HG02759 (cell line): ENCODE results near the gene ASB15.
"Not testable (repeated sequence)": the region's sequence is repeated elsewhere in the genome, so short reads cannot be mapped to it uniquely, and the experiment has no call there.

Experiments
- ATAC-seq: cut with Tn5 transposase; IDR thresholded peaks from one replicate; pipeline ENCODE4 v1.9.1; 2021; ENCODE audit warnings: mild to moderate bottlenecking, moderate library complexity; ENCODE audit not compliant: unreplicated experiment

Gene ASB15

DNA sequence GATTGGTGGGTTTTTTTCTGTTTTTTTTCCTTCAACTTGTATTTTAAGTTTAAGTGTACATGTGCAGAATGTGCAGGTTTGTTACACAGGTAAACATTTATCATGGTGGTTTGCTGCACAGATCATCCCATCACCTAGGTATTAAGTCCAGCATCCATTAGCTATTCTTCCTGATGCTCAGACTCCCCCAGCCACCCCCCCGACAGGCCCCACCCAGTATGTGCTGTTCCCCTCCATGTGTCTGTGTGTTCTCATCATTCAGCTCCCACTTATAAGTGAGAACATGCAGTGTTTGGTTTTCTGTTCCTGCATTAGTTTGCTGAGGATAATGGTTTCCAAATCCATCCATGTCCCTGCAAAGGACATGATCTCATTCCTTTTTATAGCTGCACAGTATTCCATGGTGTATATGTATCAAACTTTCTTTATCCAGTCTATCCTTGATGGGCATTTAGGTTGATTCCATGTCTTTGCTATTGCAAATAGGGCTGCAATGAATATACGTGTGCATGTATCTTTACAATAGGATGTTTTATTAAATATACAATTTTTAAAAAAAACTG lies 32.5 kb downstream of the ASB15 start:
- not testable (repeated sequence) for ATAC-seq

GRCh38 chr7:123635551-123636359 lies 34.1 kb downstream of the ASB15 start:
- no peak for ATAC-seq

DNA sequence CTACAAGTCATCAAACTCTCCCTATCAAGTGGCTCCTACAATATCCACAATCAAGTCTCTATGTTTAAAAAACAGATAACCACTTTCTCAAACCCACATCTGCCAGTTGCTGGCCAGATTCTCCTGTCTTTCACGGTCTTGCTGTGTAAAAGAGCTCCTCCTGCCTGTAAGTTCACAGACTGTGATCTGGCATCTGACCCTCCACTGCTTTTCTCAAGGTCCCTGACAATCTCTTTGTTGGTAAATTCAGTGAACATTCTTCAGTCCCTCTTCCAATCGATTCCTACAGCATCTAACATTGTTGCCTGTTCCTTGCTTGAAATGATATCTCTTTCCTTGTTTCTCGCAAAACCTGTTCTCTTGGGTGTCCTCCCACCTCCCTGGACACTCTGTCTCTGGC lies 35.6 kb downstream of the ASB15 start:
- no peak for ATAC-seq

DNA sequence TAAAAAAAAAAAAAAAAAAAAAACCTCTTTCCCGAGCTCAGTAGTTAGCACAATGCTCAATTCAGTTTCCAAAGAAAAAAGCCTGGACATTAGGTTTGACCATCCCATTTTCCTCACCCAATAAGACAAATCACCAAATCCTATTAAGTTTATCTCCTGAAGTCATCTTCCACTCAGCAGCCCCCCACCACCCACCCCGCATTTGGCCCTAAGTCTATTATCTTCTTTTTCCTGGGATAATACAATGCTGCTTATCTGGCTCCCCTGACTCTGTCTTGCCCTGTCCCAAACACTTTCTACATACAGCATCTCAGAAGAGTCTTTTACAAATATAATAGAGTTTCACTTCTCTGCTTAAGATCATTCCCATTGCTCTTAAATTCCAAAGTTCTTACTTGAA lies 36.3 kb downstream of the ASB15 start:
- ATAC-seq: no peak

- ATAC-seq: no peak
These were observed 38.0 kb downstream of the ASB15 start for GRCh38 chr7:123639631-123640030.

GRCh38 chr7:123640583-123640982 lies 39.0 kb downstream of the ASB15 start:
- ATAC-seq: no peak

DNA sequence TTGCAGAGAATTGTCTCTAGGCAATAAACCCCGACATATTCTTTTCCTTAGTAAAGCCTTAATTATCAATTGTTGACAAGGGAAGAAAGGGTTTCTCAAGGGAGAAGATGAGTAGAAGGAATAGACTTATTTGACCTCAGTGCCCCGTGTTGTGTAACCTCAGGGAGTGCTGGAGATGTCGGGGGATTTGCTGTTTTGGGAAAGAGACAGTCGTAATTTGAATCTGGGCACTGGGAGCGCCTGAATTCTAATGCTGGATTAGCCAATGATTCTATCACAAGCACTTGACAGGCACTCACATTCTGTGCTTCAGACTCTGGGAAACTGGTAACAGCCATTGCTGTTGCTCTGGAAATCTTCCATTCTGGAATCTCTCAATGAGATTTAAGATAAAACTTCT lies 40.3 kb downstream of the ASB15 start:
- ATAC-seq: no peak

- ATAC-seq: no peak
These were observed 42.1 kb downstream of the ASB15 start for GRCh38 chr7:123643495-123644441.

DNA sequence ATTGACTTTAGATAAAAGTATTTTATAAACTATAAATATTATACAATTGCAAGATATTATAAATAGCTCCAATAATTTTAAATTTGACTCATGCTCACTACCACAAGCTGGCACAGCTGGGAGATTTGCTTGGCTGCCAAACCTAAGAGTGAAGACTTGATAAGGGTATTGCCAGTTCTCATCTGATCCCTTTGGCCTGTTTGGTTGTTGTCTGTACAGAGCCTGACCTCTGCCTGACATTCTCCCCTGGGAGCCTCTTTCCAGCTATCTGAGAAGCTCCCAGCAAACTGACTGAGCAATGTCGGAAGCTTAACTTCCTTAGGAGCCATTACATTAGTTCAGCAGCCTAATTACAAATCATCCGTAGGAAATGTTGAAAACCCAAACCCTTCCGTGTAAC lies 43.9 kb downstream of the ASB15 start:
- ATAC-seq: no peak

DNA sequence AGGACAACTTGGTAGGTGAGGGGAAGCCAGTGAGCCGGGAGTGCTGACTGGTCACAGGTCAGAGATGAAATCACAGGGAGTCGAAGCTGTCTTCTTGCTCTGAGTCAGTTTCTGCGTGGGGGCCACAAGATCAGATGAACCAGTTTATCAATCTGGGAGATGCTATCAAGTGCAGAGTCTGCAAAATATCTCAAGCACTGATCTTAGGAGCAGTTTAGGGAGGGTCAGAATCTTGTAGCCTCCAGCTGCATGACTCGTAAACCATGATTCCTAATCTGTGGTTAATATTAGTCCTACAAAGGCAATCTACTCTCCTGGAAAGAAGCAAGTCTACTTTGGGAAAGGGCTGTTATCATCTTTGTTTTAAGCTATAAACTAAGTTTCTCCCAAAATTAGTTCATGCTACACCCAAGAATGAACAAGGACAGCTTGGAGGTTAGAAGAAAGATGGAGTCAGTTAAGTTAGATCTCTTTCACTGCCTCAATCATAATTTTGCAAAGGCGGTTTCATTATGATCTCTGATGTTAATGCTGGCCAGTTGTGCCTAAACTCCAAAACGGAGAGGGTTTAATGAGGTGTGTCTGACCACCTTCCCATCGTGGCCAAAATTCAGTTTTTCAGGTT lies 45.6 kb downstream of the ASB15 start:
- ATAC-seq: no peak

GRCh38 chr7:123649964-123650363 lies 48.3 kb downstream of the ASB15 start:
- ATAC-seq: no peak

DNA sequence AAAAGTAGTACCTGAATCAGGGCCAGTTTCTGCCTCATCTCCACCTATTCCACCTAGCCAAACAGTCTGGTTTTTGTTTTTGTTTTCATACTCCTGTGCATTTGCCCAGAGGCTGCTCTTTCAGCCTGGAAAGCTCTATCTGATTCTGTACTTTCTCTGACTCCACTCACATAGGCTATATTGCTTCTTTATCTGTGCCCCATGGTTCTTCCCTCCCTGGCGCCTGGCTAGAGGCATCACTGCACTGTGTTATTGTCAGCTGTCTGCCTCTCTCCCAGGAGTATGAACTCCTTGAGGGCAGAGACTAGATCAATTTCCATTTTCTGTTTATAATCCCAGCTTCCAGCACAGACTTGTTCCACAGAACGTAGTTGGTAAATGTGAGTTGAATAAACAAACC lies 49.0 kb downstream of the ASB15 start:
- ATAC-seq: no peak

DNA sequence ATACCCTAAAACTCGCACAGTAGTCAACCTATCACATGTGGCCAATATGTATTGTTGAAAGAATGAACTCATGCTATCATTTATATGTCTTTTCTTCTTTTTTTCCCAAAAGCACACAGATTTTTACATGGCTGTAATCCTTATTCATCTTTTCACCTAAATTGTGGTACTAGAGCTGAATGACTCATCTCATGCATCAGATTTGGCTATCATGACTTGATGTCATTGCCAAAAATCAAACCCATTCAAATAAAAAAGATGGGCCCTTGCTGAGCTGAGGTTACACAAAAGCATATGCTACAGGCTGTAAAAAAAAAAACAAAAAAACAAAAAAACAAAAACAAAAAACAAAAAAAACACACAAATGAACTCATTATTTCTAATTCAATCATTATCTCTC lies 50.8 kb downstream of the ASB15 start:
- ATAC-seq: no peak

DNA sequence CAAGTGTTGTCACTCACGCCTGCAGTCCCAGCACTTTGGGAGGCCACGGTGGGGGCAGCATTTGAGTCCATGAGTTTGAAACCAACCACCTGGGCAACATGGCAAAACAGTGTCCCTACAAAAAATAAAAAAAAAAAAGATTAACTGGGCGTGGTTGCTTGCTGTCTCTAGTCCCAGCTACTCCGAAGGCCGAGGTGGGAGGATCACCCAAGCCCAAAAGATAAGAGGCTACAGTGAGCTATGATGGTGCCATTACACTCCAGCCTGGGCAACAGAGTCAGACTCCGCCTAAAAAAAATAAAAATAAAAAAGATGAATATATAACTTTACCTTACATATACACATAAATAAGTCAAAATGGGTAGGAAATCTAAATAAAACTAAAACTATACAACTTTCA lies 51.5 kb downstream of the ASB15 start:
- no peak for ATAC-seq

DNA sequence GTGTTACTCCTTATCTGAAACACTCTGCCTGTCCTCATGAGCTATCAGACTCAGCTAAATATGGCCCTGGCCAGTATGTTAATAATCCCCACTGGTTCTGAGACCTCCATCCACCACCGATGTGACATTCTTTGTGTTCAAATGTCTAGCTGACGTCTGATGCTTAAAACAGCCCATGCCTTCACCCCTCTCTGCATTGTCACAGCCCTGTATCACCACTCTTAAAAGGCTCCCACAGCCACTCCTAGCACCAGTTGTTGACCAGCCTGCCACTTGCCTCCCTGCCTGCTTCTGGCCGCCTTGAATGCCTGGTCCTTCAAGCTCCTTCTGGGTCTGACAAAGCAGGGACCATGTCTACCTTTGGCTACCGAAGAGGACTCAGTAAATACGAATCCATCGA lies 54.0 kb downstream of the ASB15 start, which contains the start of gene LMOD2:
TSS of gene LMOD2 (plus strand) at position 253 of the 400 bp plus-strand sequence. CDS start at position 351, 98 bp downstream.
- ATAC-seq: no peak

- no peak for ATAC-seq
These were observed 55.1 kb downstream of the ASB15 start for GRCh38 chr7:123656544-123657303.

DNA sequence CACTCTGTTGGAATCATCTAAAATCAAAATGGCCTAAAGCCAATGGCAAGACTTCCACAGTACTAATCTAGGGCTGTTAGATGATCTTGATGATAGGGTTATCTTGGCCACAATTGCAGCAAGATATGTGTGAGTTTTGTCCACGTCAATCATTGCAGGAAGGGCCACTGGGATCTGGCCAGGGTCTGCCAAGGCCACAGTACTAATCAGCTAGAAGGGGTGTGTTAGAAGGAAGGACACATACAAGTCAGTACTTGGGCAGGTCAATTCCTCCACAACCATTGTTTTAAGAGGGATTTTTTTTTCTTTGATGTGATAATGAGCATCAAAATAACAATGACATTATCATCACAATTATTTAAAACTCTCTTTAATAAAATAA lies 55.7 kb downstream of the ASB15 start:
- ATAC-seq: no peak

- ATAC-seq: no peak
These were observed 56.4 kb downstream of the ASB15 start for GRCh38 chr7:123658023-123658422.

GRCh38 chr7:123660514-123661354 lies 59.1 kb downstream of the ASB15 start:
- ATAC-seq: no peak
